ENCODE results near the gene PRDM11. TPM values are rescaled to one million over a fixed set of nuclear protein-coding genes. Genes with fewer than 3 reads are reported as not detected.

Gene PRDM11
- total and polyA plus RNA-seq, 10 of the 15 experiments (the other 5 are each of a cell fraction or from before 2014, with no cell fraction given), result 0.03 to 2.4 (median 0.53) TPM

DNA sequence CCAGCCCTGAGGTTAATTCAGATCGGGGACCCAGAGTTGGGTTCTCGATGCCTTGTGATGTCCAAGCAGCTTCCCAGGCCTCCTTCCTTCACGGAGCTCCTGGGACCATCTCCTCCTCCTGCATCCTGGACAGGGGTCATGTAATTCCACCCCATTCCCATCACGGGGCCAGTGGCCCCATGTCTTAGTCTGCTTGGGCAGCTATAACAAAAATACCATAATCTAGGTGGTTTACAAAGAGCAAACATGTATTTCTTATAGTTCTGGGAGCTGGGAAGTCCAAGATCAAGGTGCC is 41.7 kb upstream of the PRDM11 start:
- H3K27ac ChIP-seq (ENCODE audit: control insufficient read depth, insufficient read depth), result no peak overlapping the region
- no peaks in the 10 kb centered on the region for H4K20me1 ChIP-seq (ENCODE audit: control insufficient read depth, insufficient read depth)
- peaks cover 7% of the 10 kb centered on the region; the same call in 1 of the 2 replicates for H3K4me1 ChIP-seq (ENCODE audit: control insufficient read depth, insufficient read depth, low read length)
- RAD21 ChIA-PET (ENCODE audit: unreplicated experiment), result interaction anchor here (1.4 to 5.1 kb wide), 7 partner anchors 104 to 193 kb away, joined by 3 to 105 read pairs (median 7); no protein-coding TSS in a partner anchor
- no peaks in the 10 kb centered on the region for H3K79me2 ChIP-seq (ENCODE audit: control insufficient read depth, insufficient read depth, low read length)
- 3% methylated on average over 4 of the region's 4 CpGs for WGBS (ENCODE audit: insufficient coverage, insufficient replicate concordance, low lambda C conversion rate, missing lambda C conversion rate)
- TF ChIP-seq, protein P1, sequence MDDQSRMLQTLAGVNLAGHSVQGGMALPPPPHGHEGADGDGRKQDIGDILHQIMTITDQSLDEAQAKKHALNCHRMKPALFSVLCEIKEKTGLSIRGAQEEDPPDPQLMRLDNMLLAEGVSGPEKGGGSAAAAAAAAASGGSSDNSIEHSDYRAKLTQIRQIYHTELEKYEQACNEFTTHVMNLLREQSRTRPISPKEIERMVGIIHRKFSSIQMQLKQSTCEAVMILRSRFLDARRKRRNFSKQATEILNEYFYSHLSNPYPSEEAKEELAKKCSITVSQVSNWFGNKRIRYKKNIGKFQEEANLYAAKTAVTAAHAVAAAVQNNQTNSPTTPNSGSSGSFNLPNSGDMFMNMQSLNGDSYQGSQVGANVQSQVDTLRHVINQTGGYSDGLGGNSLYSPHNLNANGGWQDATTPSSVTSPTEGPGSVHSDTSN (IDR thresholded peaks at IDR 0.05; ENCODE audit: insufficient replicate concordance, low read depth, low read length), result no peak
- TF ChIP-seq RB1 (IDR thresholded peaks at IDR 0.05; ENCODE audit: borderline replicate concordance) (no peak), ZSCAN29 (IDR thresholded peaks at IDR 0.05) (no peak), TARDBP (IDR thresholded peaks at IDR 0.05; ENCODE audit: borderline replicate concordance) (no peak), MXI1 (IDR thresholded peaks at IDR 0.05; ENCODE audit: low read depth, low read length) (no peak)
- no peak overlapping the region for H3K4me3 ChIP-seq
- POLR2A ChIA-PET, result no interaction called here
- H3K36me3 ChIP-seq (ENCODE audit: control insufficient read depth in 2 of 2, insufficient read depth in 2 of 2, low read length in 1 of 2), result no peaks in the 10 kb centered on the region
- intact Hi-C loops (cut with micrococcal nuclease; ENCODE audit: unreplicated experiment), result no loop called here
- SMC1A ChIA-PET (ENCODE audit: uncharacterized antibody, unreplicated experiment), result interaction anchor here (0.8 to 5.2 kb wide), 6 partner anchors 9 to 227 kb away, joined by 3 to 80 read pairs (median 5); no protein-coding TSS in a partner anchor
- no peak for ATAC-seq
- no peak overlapping the region for H2AFZ ChIP-seq (ENCODE audit: control insufficient read depth, low read depth, low read length)
- no peak for DNase-seq (ENCODE audit: low read depth, low spot score)
- H3K4me2 ChIP-seq (ENCODE audit: control insufficient read depth, insufficient read depth), result no peak overlapping the region
- in situ Hi-C loops (cut with MboI), result loop anchor here (5.0 kb wide), 3 partner anchors 167 to 228 kb away; no protein-coding TSS in a partner anchor
- H3K9me3 ChIP-seq (replicated peaks; ENCODE audit: control insufficient read depth, insufficient read depth, low read length), result no peaks in the 10 kb centered on the region
- no peak for FAIRE-seq
- CTCF ChIA-PET, result interaction anchor here (0.8 to 17.9 kb wide), 19 partner anchors 10 to 741 kb away, joined by 3 to 571 read pairs (median 4); no protein-coding TSS in a partner anchor
- H3K9ac ChIP-seq (ENCODE audit: control insufficient read depth, insufficient read depth, low read length), result no peak overlapping the region
- BruUV-seq (replicated peaks), result no TSS peak
- no peaks in the 10 kb centered on the region; a peak in 1 of 4 replicates for H3K27me3 ChIP-seq (replicated peaks in 1 of 2; ENCODE audit: control insufficient read depth in 2 of 2, insufficient read depth in 2 of 2, low read length in 1 of 2)
